KMS-11 (cell line): ENCODE measurements around the gene PGM2L1.
"Not testable (repeated sequence)": the region's sequence is repeated elsewhere in the genome, so short reads cannot be mapped to it uniquely, and the experiment has no call there.

Experiments
- H2AFZ ChIP-seq: fragments of 200-600 bp; sonication (generic); 2 replicates; pipeline ENCODE4 v1.6.1; 2016; ENCODE audit warnings: antibody characterized with exemption, mixed run types, low read depth
- H3K27ac ChIP-seq: fragments of 200-600 bp; sonication (generic); 2 replicates; pipeline ENCODE4 v1.6.1; 2016; ENCODE audit warnings: mild to moderate bottlenecking, mixed run types
- H3K27me3 ChIP-seq: fragments of 200-600 bp; sonication (generic); 2 replicates; pipeline ENCODE4 v1.6.1; 2017; ENCODE audit warnings: mild to moderate bottlenecking, low read depth, mixed run types, moderate library complexity; ENCODE audit not compliant: insufficient read depth
- H3K36me3 ChIP-seq: fragments of 200-600 bp; sonication (generic); 2 replicates; pipeline ENCODE4 v1.6.1; 2017; ENCODE audit warnings: mild to moderate bottlenecking, mixed run types; ENCODE audit not compliant: insufficient read depth
- H3K4me1 ChIP-seq: fragments of 200-600 bp; sonication (generic); 2 replicates; pipeline ENCODE4 v1.6.1; 2016; ENCODE audit warnings: mild to moderate bottlenecking, low read depth, mixed run types; ENCODE audit not compliant: poor library complexity, severe bottlenecking
- H3K4me2 ChIP-seq: fragments of 200-600 bp; sonication (generic); 2 replicates; pipeline ENCODE4 v1.7.0; 2016; ENCODE audit warnings: mild to moderate bottlenecking, mixed run types
- H3K4me3 ChIP-seq: fragments of 200-600 bp; sonication (generic); IDR thresholded peaks from 2 replicates; pipeline ENCODE4 v1.6.1; 2017; ENCODE audit warnings: low read depth, low read length, mixed read lengths; ENCODE audit not compliant: insufficient read depth
- H3K79me2 ChIP-seq: fragments of 200-600 bp; sonication (generic); 2 replicates; pipeline ENCODE4 v1.6.1; 2016; ENCODE audit warnings: low read depth, mixed run types; ENCODE audit not compliant: insufficient read depth
- H3K9ac ChIP-seq: fragments of 200-600 bp; sonication (generic); 2 replicates; pipeline ENCODE4 v1.6.1; 2016; ENCODE audit warnings: mild to moderate bottlenecking, mixed run types
- H4K20me1 ChIP-seq: fragments of 200-600 bp; sonication (generic); 2 replicates; pipeline ENCODE4 v1.6.1; 2016; ENCODE audit warnings: mild to moderate bottlenecking, mixed run types; ENCODE audit not compliant: insufficient read depth
- CTCF ChIP-seq: fragments of 200-600 bp; sonication (generic); conservative IDR thresholded peaks from 2 replicates; pipeline ENCODE4 v1.6.1; 2017; ENCODE audit warnings: low read depth, mild to moderate bottlenecking, antibody characterized with exemption, low read length, moderate library complexity, mixed read lengths

PGM2L1 gene

GRCh38 chr11:74366576-74366975, 31.7 kb downstream of the PGM2L1 start:
- Histone ChIP-seq H2AFZ (no peak overlapping the region), H3K27ac (no peak overlapping the region)
- no peak for TF ChIP-seq CTCF

GRCh38 chr11:74365805-74366204, 32.4 kb downstream of the PGM2L1 start:
- H2AFZ ChIP-seq, H3K27ac ChIP-seq, H3K4me1 ChIP-seq, H3K4me2 ChIP-seq, H3K9ac ChIP-seq, H3K4me3 ChIP-seq, H3K27me3 ChIP-seq, H3K79me2 ChIP-seq, H3K36me3 ChIP-seq, H4K20me1 ChIP-seq: not testable (repeated sequence)

More at GRCh38 chr11:74366576-74366975, 31.7 kb downstream of the PGM2L1 start:
- no peaks in the 10 kb centered on the region for H4K20me1 ChIP-seq
- no peaks in the 10 kb centered on the region for H3K79me2 ChIP-seq
- no peak overlapping the region for H3K9ac ChIP-seq
- H3K4me3 ChIP-seq = no peak overlapping the region
- no peaks in the 10 kb centered on the region for H3K4me1 ChIP-seq
- no peak overlapping the region for H3K4me2 ChIP-seq
- H3K27me3 ChIP-seq = no peaks in the 10 kb centered on the region
- no peaks in the 10 kb centered on the region for H3K36me3 ChIP-seq

GRCh38 chr11:74357449-74357848, 40.8 kb downstream of the PGM2L1 start:
- Histone ChIP-seq H2AFZ (no peak overlapping the region), H3K27me3 (no peaks in the 10 kb centered on the region), H3K4me1 (no peaks in the 10 kb centered on the region), H3K4me2 (no peak overlapping the region), H3K79me2 (no peaks in the 10 kb centered on the region), H3K9ac (no peak overlapping the region), H3K36me3 (no peaks in the 10 kb centered on the region), H4K20me1 (no peaks in the 10 kb centered on the region), H3K27ac (no peak overlapping the region), H3K4me3 (no peak overlapping the region)
- TF ChIP-seq CTCF = no peak

GRCh38 chr11:74355626-74356025, 42.6 kb downstream of the PGM2L1 start:
- Histone ChIP-seq H3K4me1 (no peaks in the 10 kb centered on the region), H4K20me1 (no peaks in the 10 kb centered on the region), H3K27me3 (no peaks in the 10 kb centered on the region), H3K79me2 (no peaks in the 10 kb centered on the region), H3K4me3 (no peak overlapping the region), H3K4me2 (no peak overlapping the region), H3K27ac (no peak overlapping the region), H2AFZ (no peak overlapping the region), H3K9ac (no peak overlapping the region), H3K36me3 (no peaks in the 10 kb centered on the region)
- no peak for TF ChIP-seq CTCF

- H2AFZ ChIP-seq = no peak overlapping the region
- no peaks in the 10 kb centered on the region for H3K36me3 ChIP-seq
- H3K4me3 ChIP-seq = no peak overlapping the region
- H3K9ac ChIP-seq = no peak overlapping the region
- H3K27ac ChIP-seq = no peak overlapping the region
- H3K4me1 ChIP-seq = no peaks in the 10 kb centered on the region
- no peaks in the 10 kb centered on the region for H3K79me2 ChIP-seq
- H3K4me2 ChIP-seq = no peak overlapping the region
- no peaks in the 10 kb centered on the region for H4K20me1 ChIP-seq
- no peak for TF ChIP-seq CTCF
- no peaks in the 10 kb centered on the region for H3K27me3 ChIP-seq
Measured at GRCh38 chr11:74354036-74354435, 44.2 kb downstream of the PGM2L1 start.
